ENCODE data around the gene KNG1. TPM values are rescaled to one million over a fixed set of nuclear protein-coding genes. Genes with fewer than 3 reads are reported as not detected.

Gene KNG1
- polyA plus RNA-seq, 6 donors from 2014 or later = not detected

DNA sequence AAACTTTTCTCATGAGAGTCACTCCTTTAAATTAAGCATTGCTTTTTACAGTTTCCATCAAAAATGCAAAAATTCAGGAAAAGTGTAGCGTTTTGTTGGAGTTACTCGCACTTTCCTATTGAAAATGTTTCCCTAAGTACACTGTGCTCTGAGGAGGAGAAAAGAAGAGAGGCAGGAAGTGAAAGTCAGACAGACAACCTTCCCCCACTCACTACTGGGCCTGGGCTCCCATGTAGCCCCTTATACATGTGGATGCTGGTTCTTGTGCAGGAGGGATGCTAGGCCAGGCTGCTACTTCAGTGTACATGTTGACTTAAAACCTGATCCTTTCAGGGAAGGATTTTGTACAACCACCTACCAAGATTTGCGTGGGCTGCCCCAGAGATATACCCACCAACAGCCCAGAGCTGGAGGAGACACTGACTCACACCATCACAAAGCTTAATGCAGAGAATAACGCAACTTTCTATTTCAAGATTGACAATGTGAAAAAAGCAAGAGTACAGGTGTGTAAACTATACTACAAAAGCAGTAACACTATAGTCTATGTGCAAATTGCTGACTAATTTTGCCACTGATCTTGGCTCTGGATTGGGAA lies 15.1 kb downstream of the KNG1 start:
- DNase-seq (no peak), ATAC-seq (ENCODE audit: low read depth in 2 of 2) (no peak)
- Mint-ChIP-seq H3K27ac (no peak overlapping the region), H3K4me1 (no peaks in the 10 kb centered on the region), H3K4me3 (no peak overlapping the region), H3K9me3 (no peaks in the 10 kb centered on the region), H3K36me3 (no peaks in the 10 kb centered on the region), H3K27me3 (peaks cover 0 to 4% (median 0%) of the 10 kb centered on the region in 3 donors)

DNA sequence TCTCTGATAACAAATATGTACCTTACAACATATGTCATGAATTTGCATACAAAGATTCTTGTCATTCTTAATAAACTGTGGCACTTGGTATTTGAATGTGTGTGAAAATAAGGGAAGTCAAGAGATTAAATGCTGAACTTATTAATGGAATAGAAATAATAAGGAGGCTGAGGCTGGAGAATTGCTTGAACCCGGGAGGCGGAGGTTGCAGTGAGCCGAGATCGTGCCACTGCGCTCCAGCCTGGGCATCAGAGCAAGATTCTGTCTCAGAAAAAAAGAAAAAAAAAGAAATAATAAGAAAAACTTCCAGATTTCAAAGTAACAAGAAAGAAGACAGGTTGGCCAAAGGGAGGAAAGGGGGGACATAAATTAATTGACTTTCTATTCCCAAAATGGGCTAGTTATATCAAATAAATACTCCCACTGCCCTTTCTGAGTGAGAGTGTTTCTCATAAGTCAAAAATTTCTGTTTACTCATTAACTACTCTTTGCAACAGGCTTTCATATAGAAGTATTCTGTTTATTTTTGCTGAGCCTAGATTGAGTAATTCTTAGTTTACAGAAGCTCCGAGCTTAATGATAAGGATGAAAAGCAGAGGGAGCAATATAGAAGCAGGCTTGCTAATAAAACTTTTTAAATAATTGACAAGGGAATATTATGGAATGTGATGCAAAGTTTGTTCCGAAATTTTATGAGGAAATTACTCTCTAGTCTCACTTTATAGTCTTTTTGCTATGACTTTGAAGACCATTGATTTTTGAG lies 25.6 kb downstream of the KNG1 start:
- DNase-seq (no peak), ATAC-seq (ENCODE audit: low read depth in 2 of 2) (no peak)
- H3K4me1 Mint-ChIP-seq = peaks cover 5 to 6% (median 6%) of the 10 kb centered on the region in 3 donors
- no peaks in the 10 kb centered on the region for H3K36me3 Mint-ChIP-seq
- H3K27ac Mint-ChIP-seq = no peak overlapping the region
- peaks cover 0 to 18% (median 0%) of the 10 kb centered on the region in 3 donors for H3K27me3 Mint-ChIP-seq
- no peak overlapping the region for H3K4me3 Mint-ChIP-seq
- no peaks in the 10 kb centered on the region for H3K9me3 Mint-ChIP-seq

DNA sequence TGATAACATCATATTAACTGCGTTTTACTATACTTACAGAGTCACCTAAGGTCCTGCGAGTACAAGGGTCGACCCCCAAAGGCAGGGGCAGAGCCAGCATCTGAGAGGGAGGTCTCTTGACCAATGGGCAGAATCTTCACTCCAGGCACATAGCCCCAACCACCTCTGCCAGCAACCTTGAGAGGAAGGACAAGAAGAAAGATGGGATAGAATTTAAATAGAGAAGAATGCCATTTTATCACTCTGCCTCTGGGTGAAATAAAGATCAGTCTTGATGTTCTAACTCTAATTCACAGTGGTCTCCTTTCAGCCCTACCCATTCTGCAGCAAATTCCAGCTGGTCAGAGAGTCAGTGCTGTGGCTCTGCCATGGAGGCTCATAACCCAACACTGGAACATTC lies 26.5 kb downstream of the KNG1 start:
- no peaks in the 10 kb centered on the region for H3K36me3 Mint-ChIP-seq
- H3K27ac Mint-ChIP-seq = no peak overlapping the region
- H3K4me1 Mint-ChIP-seq = peaks cover 5 to 6% (median 6%) of the 10 kb centered on the region in 3 donors
- H3K4me3 Mint-ChIP-seq = no peak overlapping the region
- DNase-seq (no peak), ATAC-seq (ENCODE audit: low read depth in 2 of 2) (no peak)
- H3K9me3 Mint-ChIP-seq = no peaks in the 10 kb centered on the region
- H3K27me3 Mint-ChIP-seq = peaks cover 0 to 18% (median 0%) of the 10 kb centered on the region in 3 donors

DNA sequence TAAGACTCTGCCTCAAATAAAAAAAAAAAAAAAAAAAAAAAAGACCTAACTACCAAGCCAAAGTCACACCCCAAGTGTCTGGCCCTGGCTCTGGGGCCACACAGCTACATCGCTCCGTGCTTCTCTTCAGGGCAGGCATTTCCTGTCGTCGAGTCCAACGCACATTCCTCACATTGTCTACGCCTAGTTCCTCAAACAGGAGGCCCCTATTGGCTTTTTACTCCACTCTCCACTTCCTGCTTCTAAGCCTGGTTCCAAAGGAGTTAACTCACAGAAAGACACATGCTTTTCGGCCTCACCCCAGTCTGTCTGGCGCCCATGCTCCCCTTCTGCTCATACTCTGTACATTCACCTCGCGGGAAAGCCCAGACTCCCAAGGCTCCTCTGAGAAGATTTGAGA lies 28.8 kb downstream of the KNG1 start:
- H3K9me3 Mint-ChIP-seq = no peaks in the 10 kb centered on the region
- peaks cover 0 to 5% (median 0%) of the 10 kb centered on the region in 3 donors for H3K27me3 Mint-ChIP-seq
- H3K27ac Mint-ChIP-seq = peak overlapping the region in 2 of 6 donors; percentile 21 to 80
- ATAC-seq (ENCODE audit: low read depth in 2 of 2) (peak; percentile 53 to 74), DNase-seq (peak; percentile 1)
- H3K36me3 Mint-ChIP-seq = no peaks in the 10 kb centered on the region
- H3K4me3 Mint-ChIP-seq = peak overlapping the region in 4 of 8 donors; percentile 2 to 48 (median 20)
- peaks cover 5 to 6% (median 6%) of the 10 kb centered on the region in 3 donors for H3K4me1 Mint-ChIP-seq

DNA sequence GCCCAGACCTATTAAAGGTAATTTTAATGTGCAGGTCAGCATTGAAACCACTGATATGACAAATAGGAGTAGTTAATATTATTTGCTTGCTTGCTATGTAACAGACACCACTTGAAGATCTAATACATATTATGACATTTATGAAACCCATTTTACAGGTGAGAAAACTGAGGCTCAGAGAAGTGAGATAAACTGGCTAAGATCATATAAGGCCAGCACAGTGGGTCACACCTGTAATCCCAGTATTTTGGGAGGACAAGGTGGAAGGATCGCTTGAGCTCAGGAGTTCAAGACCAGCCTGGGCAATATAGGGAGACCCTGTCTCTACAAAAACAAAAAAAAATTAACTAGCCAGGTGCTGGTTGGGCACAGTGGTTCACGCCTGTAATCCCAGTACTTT lies 33.2 kb downstream of the KNG1 start:
- DNase-seq (no peak), ATAC-seq (ENCODE audit: low read depth in 2 of 2) (no peak)
- no peaks in the 10 kb centered on the region for H3K36me3 Mint-ChIP-seq
- H3K4me3 Mint-ChIP-seq = no peak overlapping the region
- no peaks in the 10 kb centered on the region for H3K9me3 Mint-ChIP-seq
- peaks cover 5 to 10% (median 6%) of the 10 kb centered on the region in 3 donors for H3K4me1 Mint-ChIP-seq
- no peak overlapping the region for H3K27ac Mint-ChIP-seq
- H3K27me3 Mint-ChIP-seq = peaks cover 0 to 5% (median 5%) of the 10 kb centered on the region in 3 donors

DNA sequence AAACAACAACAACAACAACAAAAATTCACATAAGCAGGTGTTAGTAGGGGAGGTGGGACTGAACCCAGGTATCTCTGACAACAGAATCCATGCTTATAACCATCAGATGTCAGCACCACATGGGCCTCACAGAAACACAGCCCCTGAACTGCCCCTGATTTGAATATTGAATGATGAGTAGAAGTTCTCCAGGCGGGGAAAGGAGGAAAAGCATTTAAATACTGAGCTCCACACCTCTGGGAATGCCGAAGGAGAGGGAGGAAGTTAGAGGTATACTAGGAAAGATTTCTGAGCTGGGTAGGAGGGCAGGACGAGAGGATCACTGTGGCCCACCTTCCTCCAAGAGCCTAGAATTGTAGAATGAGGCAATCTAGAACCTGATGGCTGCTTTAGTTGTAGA lies 34.3 kb downstream of the KNG1 start:
- H3K27me3 Mint-ChIP-seq = peaks cover 0 to 5% (median 5%) of the 10 kb centered on the region in 3 donors
- H3K27ac Mint-ChIP-seq = peak overlapping the region in 1 of 6 donors; percentile 17
- peaks cover 0 to 4% (median 0%) of the 10 kb centered on the region in 3 donors for H3K4me1 Mint-ChIP-seq
- H3K4me3 Mint-ChIP-seq = no peak overlapping the region
- ATAC-seq (ENCODE audit: low read depth in 2 of 2) (no peak), DNase-seq (no peak)
- no peaks in the 10 kb centered on the region for H3K36me3 Mint-ChIP-seq
- H3K9me3 Mint-ChIP-seq = no peaks in the 10 kb centered on the region

DNA sequence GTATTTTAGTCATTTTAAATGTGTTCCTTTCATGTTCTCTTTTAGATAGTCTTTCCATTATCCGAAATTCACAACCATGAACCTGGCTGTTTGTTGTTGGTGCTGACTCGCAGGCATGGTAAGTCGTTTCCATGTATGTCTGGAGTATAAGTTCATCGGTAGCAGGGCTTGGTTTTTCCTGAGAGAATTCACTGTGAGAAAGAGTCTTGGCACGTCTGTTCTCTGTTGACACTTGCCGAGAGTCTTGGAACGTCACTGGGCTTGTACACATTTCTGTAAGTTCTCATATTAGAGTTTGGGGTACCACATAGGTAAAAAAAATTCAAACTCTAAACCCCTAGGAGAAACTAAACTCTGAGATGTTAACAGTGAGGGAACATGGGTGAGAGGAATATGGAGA lies 36.8 kb downstream of the KNG1 start:
- no peaks in the 10 kb centered on the region for H3K9me3 Mint-ChIP-seq
- ATAC-seq (ENCODE audit: low read depth in 2 of 2) = no peak

DNA sequence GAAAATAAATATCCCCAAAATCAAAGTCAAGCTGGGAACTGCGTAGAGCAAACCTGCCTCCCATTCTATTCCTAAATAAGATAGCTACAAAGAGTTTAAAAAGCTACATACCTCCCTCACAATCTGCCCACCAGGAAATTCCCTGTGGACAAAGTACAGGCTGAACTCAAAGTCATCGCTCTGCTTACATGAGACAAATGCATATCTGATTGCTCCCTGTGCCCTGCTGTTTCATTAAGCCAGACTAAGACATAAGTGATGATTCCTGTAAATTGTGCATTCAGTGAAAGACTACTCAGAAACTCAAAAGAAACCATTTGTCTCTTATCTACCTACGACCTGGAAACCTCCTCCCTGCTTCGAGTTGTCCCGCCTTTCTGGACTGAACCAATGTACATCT lies 37.7 kb downstream of the KNG1 start:
- DNase-seq (no peak), ATAC-seq (ENCODE audit: low read depth in 2 of 2) (no peak)
- Mint-ChIP-seq H3K27me3 (peaks cover 0 to 11% (median 8%) of the 10 kb centered on the region in 3 donors), H3K36me3 (no peaks in the 10 kb centered on the region), H3K9me3 (no peaks in the 10 kb centered on the region), H3K27ac (no peak overlapping the region), H3K4me1 (peaks cover 0 to 4% (median 0%) of the 10 kb centered on the region in 3 donors), H3K4me3 (no peak overlapping the region)

More for the DNA sequence above, 36.8 kb downstream of the KNG1 start:
- no peak for DNase-seq
- Mint-ChIP-seq H3K4me3 (no peak overlapping the region), H3K27me3 (peaks cover 0 to 11% (median 8%) of the 10 kb centered on the region in 3 donors), H3K27ac (no peak overlapping the region), H3K4me1 (peaks cover 0 to 4% (median 0%) of the 10 kb centered on the region in 3 donors), H3K36me3 (no peaks in the 10 kb centered on the region)

DNA sequence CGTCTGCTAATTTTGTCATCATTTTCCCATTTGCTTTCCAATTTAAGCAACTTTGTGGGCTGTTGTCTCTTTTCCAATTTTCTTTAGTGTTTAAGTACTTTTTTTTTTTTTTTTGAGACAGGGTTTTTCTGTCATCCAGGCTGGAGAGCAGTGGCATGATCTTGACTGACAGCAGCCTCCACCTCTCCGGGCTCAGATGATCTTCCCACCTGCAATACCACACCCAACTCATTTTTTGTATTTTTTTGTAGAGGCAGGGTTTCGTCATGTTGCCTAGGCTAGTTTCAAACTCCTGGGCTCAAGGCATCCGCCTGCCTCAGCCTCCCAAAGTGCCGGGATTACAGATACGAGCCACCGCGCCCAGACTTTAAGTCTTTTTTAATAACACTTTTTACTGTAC lies 40.1 kb downstream of the KNG1 start:
- Mint-ChIP-seq H3K4me3 (peak overlapping the region in 1 of 8 donors; percentile 5), H3K4me1 (peaks cover 0 to 4% (median 0%) of the 10 kb centered on the region in 3 donors), H3K27ac (no peak overlapping the region), H3K9me3 (no peaks in the 10 kb centered on the region), H3K36me3 (no peaks in the 10 kb centered on the region), H3K27me3 (peaks cover 0 to 11% (median 8%) of the 10 kb centered on the region in 3 donors)
- ATAC-seq (ENCODE audit: low read depth in 2 of 2) (no peak), DNase-seq (no peak)

DNA sequence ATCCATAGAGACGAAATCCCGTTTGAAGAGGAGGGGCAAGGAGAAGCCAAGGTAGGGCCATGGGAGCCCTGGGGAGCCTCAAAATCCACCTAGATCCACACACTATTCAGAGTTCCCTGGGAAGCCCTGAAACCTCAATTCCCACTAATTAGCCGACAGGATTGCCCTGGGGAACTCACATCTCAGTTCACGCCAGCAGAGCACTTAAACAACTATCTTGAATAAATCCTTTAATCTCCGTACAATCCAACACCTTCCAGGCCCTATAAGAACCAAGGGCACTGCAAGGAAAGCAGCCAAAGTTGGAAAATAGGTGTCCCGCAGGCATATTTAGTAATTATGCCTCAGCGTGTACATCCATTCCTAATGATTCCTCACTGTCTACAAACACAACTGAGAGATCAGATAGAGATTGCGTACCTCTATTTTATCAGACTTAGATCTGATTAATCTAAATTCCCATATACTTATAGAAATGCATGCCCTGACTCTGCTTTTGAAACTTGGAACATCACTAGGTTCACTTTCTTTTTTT lies 40.6 kb downstream of the KNG1 start:
- DNase-seq (no peak), ATAC-seq (ENCODE audit: low read depth in 2 of 2) (no peak)
- Mint-ChIP-seq H3K4me3 (no peak overlapping the region), H3K27ac (no peak overlapping the region), H3K36me3 (no peaks in the 10 kb centered on the region), H3K9me3 (no peaks in the 10 kb centered on the region), H3K4me1 (peaks cover 0 to 4% (median 0%) of the 10 kb centered on the region in 3 donors), H3K27me3 (peaks cover 0 to 11% (median 8%) of the 10 kb centered on the region in 3 donors)

DNA sequence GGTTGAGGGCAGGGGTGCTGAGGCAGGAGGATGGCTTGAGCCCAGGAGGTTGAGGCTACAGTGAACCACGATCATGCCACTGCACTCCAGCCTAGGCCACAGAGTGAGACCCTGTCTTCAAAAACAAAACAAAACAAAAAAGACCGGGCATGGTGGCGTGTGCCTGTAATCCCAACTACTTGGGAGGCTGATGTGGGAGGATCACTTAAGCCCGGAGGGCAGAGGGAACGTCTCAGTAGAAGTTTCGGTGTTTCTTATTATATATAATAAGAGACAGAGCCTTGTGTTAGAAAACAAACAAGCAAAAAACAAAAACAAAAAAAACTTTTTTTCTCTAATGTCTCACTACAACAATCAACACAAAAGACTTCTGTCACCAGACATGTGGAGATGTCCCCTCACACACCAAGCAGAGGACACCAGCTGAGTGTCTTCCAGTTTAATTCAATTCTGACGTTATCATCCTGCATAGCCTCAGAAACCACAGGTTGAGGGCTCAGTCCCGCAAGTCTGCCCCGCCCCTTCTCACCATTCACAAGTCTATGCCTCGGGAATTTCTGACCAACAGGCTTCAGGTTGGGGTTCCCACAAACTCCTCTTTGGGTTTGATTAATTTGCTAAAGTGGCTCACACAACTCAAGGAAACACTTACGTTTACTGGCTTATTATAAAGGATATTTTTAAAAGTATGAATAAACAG lies 42.2 kb downstream of the KNG1 start:
- H3K9me3 Mint-ChIP-seq = no peaks in the 10 kb centered on the region
- no peak overlapping the region for H3K27ac Mint-ChIP-seq

DNA sequence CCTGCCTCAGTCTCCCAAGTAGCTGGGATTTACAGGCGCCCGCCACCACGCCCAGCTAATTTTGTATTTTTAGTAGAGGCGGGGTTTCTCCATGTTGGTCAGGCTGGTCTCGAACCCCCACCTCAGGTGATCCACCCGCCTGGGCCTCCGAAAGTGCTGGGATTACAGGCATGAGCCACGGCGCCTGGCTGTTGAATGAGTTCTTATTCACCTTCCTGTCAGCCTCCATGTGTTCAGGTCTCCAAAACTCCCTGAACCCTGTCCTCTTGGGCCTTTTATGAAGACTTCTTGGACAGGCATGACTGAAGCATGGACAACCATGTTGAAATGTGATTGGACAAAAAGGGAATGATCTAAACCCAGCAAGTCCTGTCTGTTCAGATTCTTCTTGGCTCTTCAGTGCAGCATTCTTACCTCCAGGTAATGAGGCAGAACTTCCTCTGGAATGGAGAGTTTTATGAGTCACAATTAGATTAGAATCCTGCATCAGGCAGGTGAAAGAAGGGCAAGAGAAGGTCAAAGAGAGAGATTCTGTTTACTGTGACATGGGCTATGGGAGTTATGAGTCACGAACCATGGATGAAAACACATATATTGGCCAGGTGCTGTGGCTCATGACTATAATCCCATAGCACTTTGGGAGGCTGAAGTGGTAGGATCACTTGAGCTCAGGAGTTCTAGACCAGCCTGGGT lies 43.1 kb downstream of the KNG1 start:
- ATAC-seq (ENCODE audit: low read depth in 2 of 2) (no peak), DNase-seq (no peak)
- Mint-ChIP-seq H3K36me3 (no peaks in the 10 kb centered on the region), H3K4me1 (no peaks in the 10 kb centered on the region), H3K27me3 (peaks cover 0 to 6% (median 3%) of the 10 kb centered on the region in 3 donors), H3K27ac (no peak overlapping the region), H3K9me3 (peaks cover 0 to 3% (median 0%) of the 10 kb centered on the region in 7 donors), H3K4me3 (no peak overlapping the region)

More for the DNA sequence above, 42.2 kb downstream of the KNG1 start:
- Mint-ChIP-seq H3K27me3 (peaks cover 0 to 6% (median 3%) of the 10 kb centered on the region in 3 donors), H3K36me3 (no peaks in the 10 kb centered on the region), H3K4me1 (no peaks in the 10 kb centered on the region), H3K4me3 (no peak overlapping the region)
- DNase-seq (no peak), ATAC-seq (ENCODE audit: low read depth in 2 of 2) (no peak)

DNA sequence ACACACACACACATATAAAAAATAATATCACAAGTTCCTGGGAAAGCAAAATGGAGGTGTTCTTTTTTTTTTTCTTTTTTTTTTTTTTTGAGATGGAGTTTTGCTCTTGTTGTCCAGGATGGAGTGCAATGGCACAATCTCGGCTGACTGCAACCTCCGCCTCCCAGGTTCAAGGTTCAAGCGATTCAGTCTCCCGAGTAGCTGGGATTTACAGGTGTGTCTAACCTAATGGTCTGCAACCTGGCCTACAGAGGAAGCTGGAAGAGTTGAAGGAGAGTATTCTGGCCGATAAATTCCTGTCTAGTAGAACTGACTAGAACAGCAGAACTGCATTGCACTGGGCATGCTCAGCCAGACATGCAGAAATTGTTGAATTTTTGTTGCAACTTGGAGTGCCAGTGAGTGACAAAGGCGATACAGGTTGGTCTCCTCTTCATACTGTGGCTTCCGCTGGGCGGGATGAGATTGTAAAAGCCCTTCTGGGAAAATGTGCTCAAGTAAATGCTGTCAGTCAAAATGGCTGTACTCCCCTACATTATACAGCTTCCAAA lies 43.8 kb downstream of the KNG1 start:
- DNase-seq = no peak
- H3K27ac Mint-ChIP-seq = no peak overlapping the region
- no peaks in the 10 kb centered on the region for H3K4me1 Mint-ChIP-seq
- H3K36me3 Mint-ChIP-seq = no peaks in the 10 kb centered on the region
- peaks cover 0 to 6% (median 3%) of the 10 kb centered on the region in 3 donors for H3K27me3 Mint-ChIP-seq
- no peak for ATAC-seq (ENCODE audit: low read depth in 2 of 2)
- peaks cover 0 to 5% (median 0%) of the 10 kb centered on the region in 7 donors for H3K9me3 Mint-ChIP-seq
- H3K4me3 Mint-ChIP-seq = no peak overlapping the region

Measured in naive B cell (primary cell).